Chondrocyte (in vitro differentiated cells): ENCODE results near the gene GARRE1. TPM values are rescaled to one million over a fixed set of nuclear protein-coding genes. Genes with fewer than 3 reads are reported as not detected.
"Not testable (repeated sequence)": the region's sequence is repeated elsewhere in the genome, so short reads cannot be mapped to it uniquely, and the experiment has no call there.

Experiments used
- DNase-seq: peaks from one replicate; pipeline ENCODE4 v3.0.0; 2021; ENCODE audit warnings: mixed read lengths, low spot score
- H3K27ac Mint-ChIP-seq: one replicate; pipeline ENCODE4 v1.8.0; 2021; ENCODE audit warnings: mild to moderate bottlenecking, moderate library complexity, mixed read lengths; ENCODE audit not compliant: unreplicated experiment
- H3K27me3 Mint-ChIP-seq: 2 replicates; pipeline ENCODE4 v1.8.0; 2021; ENCODE audit warnings: low read depth, mixed read lengths
- H3K36me3 Mint-ChIP-seq: 2 replicates; pipeline ENCODE4 v1.8.0; 2021; ENCODE audit warnings: low read depth, mixed read lengths
- H3K4me1 Mint-ChIP-seq: 2 replicates; pipeline ENCODE4 v1.8.0; 2021; ENCODE audit warnings: low read depth, mild to moderate bottlenecking, mixed read lengths
- H3K4me3 Mint-ChIP-seq: one replicate; pipeline ENCODE4 v1.8.0; 2021; ENCODE audit warnings: mild to moderate bottlenecking, moderate library complexity, mixed read lengths; ENCODE audit not compliant: unreplicated experiment
- H3K9me3 Mint-ChIP-seq: 2 replicates; pipeline ENCODE4 v1.8.0; 2021; ENCODE audit warnings: low read depth, mixed read lengths
- total RNA-seq: library from RNA; stranded (reverse); gene quantifications from 3 replicates; pipeline ENCODE4 v1.2.1, GENCODE V29; 2021
- TF ChIP-seq, protein P1 (sequence below): fragments of 200-600 bp; sonication (generic); IDR thresholded peaks from 2 replicates; pipeline ENCODE4 v1.5.0; 2021; ENCODE audit warnings: antibody characterized with exemption, mild to moderate bottlenecking, moderate library complexity

Gene GARRE1
- total RNA-seq, 1 donor from 2014 or later = 24.4 TPM

DNA sequence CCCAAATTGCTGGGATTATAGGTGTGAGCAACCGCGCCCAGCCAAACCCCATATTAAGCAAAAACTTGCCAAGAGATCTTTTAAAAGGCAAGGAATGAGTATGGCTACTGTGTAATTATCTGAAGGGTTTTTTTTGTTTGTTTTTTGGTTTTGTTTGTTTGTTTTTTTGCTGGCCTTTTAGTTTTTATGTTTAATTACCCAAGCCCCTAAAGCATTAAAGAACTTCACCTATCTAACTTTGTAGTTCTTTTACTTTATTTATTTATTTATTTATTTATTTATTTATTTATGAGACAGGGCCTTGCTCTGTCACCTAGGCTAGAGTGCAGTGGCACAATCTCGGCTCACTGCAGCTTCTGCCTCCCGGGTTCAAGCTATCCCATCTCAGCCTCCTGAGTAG is 40.3 kb upstream of the GARRE1 start:
- Mint-ChIP-seq H3K4me1 (peaks cover 21% of the 10 kb centered on the region), H3K27me3 (no peaks in the 10 kb centered on the region), H3K27ac (peak overlapping the region; percentile 32), H3K4me3 (no peak overlapping the region), H3K36me3 (peaks cover 10% of the 10 kb centered on the region), H3K9me3 (no peaks in the 10 kb centered on the region)
- DNase-seq = no peak
- TF ChIP-seq, protein P1, sequence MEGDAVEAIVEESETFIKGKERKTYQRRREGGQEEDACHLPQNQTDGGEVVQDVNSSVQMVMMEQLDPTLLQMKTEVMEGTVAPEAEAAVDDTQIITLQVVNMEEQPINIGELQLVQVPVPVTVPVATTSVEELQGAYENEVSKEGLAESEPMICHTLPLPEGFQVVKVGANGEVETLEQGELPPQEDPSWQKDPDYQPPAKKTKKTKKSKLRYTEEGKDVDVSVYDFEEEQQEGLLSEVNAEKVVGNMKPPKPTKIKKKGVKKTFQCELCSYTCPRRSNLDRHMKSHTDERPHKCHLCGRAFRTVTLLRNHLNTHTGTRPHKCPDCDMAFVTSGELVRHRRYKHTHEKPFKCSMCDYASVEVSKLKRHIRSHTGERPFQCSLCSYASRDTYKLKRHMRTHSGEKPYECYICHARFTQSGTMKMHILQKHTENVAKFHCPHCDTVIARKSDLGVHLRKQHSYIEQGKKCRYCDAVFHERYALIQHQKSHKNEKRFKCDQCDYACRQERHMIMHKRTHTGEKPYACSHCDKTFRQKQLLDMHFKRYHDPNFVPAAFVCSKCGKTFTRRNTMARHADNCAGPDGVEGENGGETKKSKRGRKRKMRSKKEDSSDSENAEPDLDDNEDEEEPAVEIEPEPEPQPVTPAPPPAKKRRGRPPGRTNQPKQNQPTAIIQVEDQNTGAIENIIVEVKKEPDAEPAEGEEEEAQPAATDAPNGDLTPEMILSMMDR = no peak

- TF ChIP-seq, protein P1 = no peak
- H3K27me3 Mint-ChIP-seq = no peaks in the 10 kb centered on the region
- H3K27ac Mint-ChIP-seq = peak overlapping the region; percentile 32
- H3K9me3 Mint-ChIP-seq = no peaks in the 10 kb centered on the region
- H3K4me3 Mint-ChIP-seq = no peak overlapping the region
- H3K4me1 Mint-ChIP-seq = peaks cover 24% of the 10 kb centered on the region
- DNase-seq = no peak
- peaks cover 14% of the 10 kb centered on the region for H3K36me3 Mint-ChIP-seq
Observed at GRCh38 chr19:34215006-34215665, 39.2 kb upstream of the GARRE1 start.

DNA sequence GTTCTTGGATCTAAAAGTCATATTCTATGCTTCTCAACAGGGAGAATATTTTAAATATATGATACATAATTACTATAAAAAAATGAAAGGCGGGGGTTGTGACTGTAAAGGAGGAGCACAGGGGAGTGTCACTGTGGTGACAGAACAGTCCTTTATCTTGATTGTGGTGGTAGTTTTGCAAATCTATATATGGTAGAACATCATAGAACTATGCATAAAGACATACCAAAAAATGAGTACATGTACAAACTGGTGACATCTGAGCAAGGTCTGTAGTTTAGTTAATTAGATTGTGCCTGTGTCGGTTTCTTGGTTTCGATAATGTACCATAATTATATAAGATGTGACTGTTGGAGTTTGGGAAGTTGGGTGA is 38.7 kb upstream of the GARRE1 start:
- DNase-seq = no peak
- H3K4me3 Mint-ChIP-seq = no peak overlapping the region
- peaks cover 28% of the 10 kb centered on the region for H3K4me1 Mint-ChIP-seq
- H3K27ac Mint-ChIP-seq = no peak overlapping the region
- H3K27me3 Mint-ChIP-seq = no peaks in the 10 kb centered on the region
- H3K9me3 Mint-ChIP-seq = no peaks in the 10 kb centered on the region
- peaks cover 17% of the 10 kb centered on the region for H3K36me3 Mint-ChIP-seq
- TF ChIP-seq, protein P1 = no peak

- not testable (repeated sequence) for H3K27me3 Mint-ChIP-seq, H3K9me3 Mint-ChIP-seq, DNase-seq, H3K4me3 Mint-ChIP-seq
- H3K27ac Mint-ChIP-seq = peak overlapping the region; percentile 77
- H3K4me1 Mint-ChIP-seq = peaks cover 29% of the 10 kb centered on the region
- H3K36me3 Mint-ChIP-seq = peaks cover 23% of the 10 kb centered on the region
Observed at GRCh38 chr19:34216745-34217219, 37.6 kb upstream of the GARRE1 start.

DNA sequence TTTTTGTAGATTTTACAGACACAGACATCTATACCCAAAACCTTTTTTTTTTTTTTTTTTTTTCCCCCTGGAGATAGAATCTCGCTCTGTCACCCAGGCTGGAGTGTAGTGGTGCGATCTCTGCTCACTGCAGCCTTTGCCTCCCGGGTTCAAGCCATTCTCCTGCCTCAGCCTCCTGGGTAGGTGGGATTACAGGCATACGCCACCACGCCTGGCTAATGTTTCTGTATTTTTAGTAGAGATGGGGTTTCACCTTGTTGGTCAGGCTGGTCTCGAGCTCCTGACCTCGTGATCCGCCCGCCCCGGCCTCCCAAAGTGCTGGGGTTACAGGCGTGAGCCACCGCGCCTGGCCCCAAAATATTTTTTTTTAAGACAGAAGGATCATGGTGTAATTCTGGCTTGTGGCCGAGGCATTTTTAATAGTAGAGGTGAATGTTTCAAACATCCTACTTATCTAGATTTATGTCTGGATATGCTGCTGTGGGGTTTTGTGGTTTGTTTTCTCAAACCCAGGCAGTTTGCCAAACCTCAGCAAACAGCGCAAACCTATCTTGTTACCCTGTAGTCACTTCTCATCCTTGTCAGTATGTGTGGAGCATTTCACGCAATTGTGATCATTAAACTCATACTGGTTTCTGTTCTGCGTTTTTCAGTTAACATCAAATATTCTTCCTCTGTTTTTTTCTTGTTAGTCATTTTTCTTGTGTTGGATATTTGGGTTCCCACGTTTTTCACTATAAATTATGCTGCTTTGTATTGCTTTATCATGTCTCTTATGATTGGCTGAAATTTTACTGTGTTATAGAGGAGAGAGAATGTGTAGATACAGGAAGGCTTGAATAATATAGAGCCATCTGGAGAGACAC is 36.2 kb upstream of the GARRE1 start:
- no peaks in the 10 kb centered on the region for H3K9me3 Mint-ChIP-seq
- peaks cover 29% of the 10 kb centered on the region for H3K4me1 Mint-ChIP-seq
- H3K27me3 Mint-ChIP-seq = no peaks in the 10 kb centered on the region
- H3K4me3 Mint-ChIP-seq = no peak overlapping the region
- peaks cover 30% of the 10 kb centered on the region for H3K36me3 Mint-ChIP-seq
- peak overlapping the region; percentile 89 for H3K27ac Mint-ChIP-seq
- no peak for DNase-seq
- TF ChIP-seq, protein P1 = no peak
